GM12891 (cell line): ENCODE results near the gene C14orf119.

Experiments
- POLR2A ChIP-seq: IDR thresholded peaks from 2 replicates; pipeline ENCODE4 v1.6.1; 2011; ENCODE audit warnings: low read depth, low read length, control low read depth
- POLR2AphosphoS5 ChIP-seq: IDR thresholded peaks from 2 replicates; pipeline ENCODE4 v1.6.1; 2011; ENCODE audit warnings: low read depth, low read length, control low read depth
- TAF1 ChIP-seq: IDR thresholded peaks from 2 replicates; pipeline ENCODE4 v1.6.1; 2011; ENCODE audit warnings: low read depth, low read length, control low read depth

DNA sequence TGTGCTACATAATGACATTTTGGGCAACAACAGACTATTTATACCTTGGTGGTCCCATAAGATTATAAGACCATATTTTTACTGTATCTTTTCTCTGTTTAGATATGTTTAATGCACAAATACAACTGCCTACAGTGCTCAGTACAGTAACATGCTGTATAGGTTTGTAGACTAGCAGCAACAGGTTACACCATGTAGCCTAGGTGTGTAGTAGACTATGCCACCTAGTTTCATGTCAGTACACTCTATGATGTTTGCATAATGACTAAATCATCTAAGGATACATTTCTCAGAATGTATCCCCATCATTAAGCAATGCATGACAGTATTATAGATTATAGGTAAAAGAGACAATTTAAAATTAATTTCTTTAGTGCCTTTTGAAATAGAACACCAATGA, 54.4 kb downstream of the C14orf119 start:
- TF ChIP-seq TAF1 = no peak
- no peak for TF ChIP-seq POLR2AphosphoS5
- TF ChIP-seq POLR2A = no peak
